A549 (cell line): Measurements from ENCODE around the gene GPR176. TPM values are rescaled to one million over a fixed set of nuclear protein-coding genes. Genes with fewer than 3 reads are reported as not detected.

Experiments used
- ATAC-seq, 2 experiments: fragments of 200-7000 bp in 1 of 2; fragments of >200 bp in 1 of 2; cut with Nextera tagmentation in 1 of 2; cut with Tn5 transposase in 1 of 2; 3 replicates each; pipeline versions ENCODE4 v1.8.0 to v1.9.1; 2018 to 2020; ENCODE audit warnings: mild to moderate bottlenecking in 1 of 2, moderate library complexity in 1 of 2
- CTCF ChIA-PET: fragments of 300-600 bp; sonication (Branson Sonifier 250); formaldehyde crosslinking; extraction: SDS; loops from one replicate; lab custom pipeline; 2021; ENCODE audit warnings: antibody characterized with exemption, inconsistent platforms; lab: Yijun Ruan, JAX
- POLR2A ChIA-PET: fragments of 350-600 bp; formaldehyde crosslinking; extraction: SDS; loops from one replicate; lab custom pipeline; 2021; ENCODE audit warnings: antibody characterized with exemption, inconsistent platforms; lab: Yijun Ruan, JAX
- DNase-seq, 2 experiments: peaks; one replicate each; pipeline versions ENCODE4 v3.0.0 to v3.0.0-alpha.2; 2011 to 2016; ENCODE audit warnings: low read depth in 1 of 2, low spot score in 1 of 2
- FAIRE-seq: peaks from 2 replicates; lab custom pipeline; 2011; peaks lifted over from hg19 to GRCh38; lab: Jason Lieb, UNC
- H3K27ac ChIP-seq, 2 experiments: fragments of >200 bp; sonication (Bioruptor Twin); formaldehyde crosslinking; 3 replicates each; pipeline ENCODE4 v1.5.1; 2016 to 2017
- H3K4me1 ChIP-seq: fragments of >200 bp; sonication (Bioruptor Twin); formaldehyde crosslinking; 3 replicates; pipeline ENCODE4 v1.6.1; 2016
- H3K4me2 ChIP-seq: fragments of >200 bp; sonication (Bioruptor Twin); formaldehyde crosslinking; 3 replicates; pipeline ENCODE4 v1.6.1; 2016
- H3K4me3 ChIP-seq: fragments of >200 bp; sonication (Bioruptor Twin); formaldehyde crosslinking; 3 replicates; pipeline ENCODE4 v1.5.1; 2016
- H3K9me3 ChIP-seq: fragments of >200 bp; sonication (Bioruptor Twin); formaldehyde crosslinking; 3 replicates; pipeline ENCODE4 v1.6.1; 2016
- EHF ChIP-seq: fragments of 250-450 bp; sonication (Bioruptor Pico); IDR thresholded peaks from 2 replicates; pipeline ENCODE4 v1.5.0; 2020; ENCODE audit warnings: mild to moderate bottlenecking
- FOSB ChIP-seq: fragments of 250-450 bp; sonication (Bioruptor Pico); IDR thresholded peaks from 2 replicates; pipeline ENCODE4 v1.5.0; 2020; ENCODE audit warnings: mild to moderate bottlenecking, moderate library complexity
- FOSL2 ChIP-seq, 2 experiments: fragments of 450-650 bp in 1 of 2; fragments of >200 bp in 1 of 2; sonication (Bioruptor Twin) in 1 of 2; formaldehyde crosslinking; IDR thresholded peaks; 2 replicates each; pipeline versions ENCODE4 v1.5.0 to v1.6.1; 2016 to 2020; ENCODE audit warnings: mild to moderate bottlenecking in 1 of 2, moderate library complexity in 1 of 2
- HDAC2 ChIP-seq: fragments of 200-600 bp; sonication (generic); IDR thresholded peaks from 2 replicates; pipeline ENCODE4 v1.6.1; 2016
- HES2 ChIP-seq: fragments of >200 bp; sonication (Bioruptor Twin); formaldehyde crosslinking; IDR thresholded peaks from 2 replicates; pipeline ENCODE4 v1.6.1; 2016
- HEYL ChIP-seq: fragments of 250-450 bp; sonication (Bioruptor Pico); IDR thresholded peaks from 2 replicates; pipeline ENCODE4 v1.8.0; 2021; ENCODE audit warnings: mild to moderate bottlenecking, moderate library complexity
- KDM5A ChIP-seq: fragments of 200-600 bp; sonication (generic); IDR thresholded peaks from 2 replicates; pipeline ENCODE4 v1.6.1; 2016; ENCODE audit warnings: antibody characterized with exemption, mild to moderate bottlenecking
- MAZ ChIP-seq: fragments of 150-350 bp; IDR thresholded peaks from 2 replicates; pipeline ENCODE4 v1.6.1; 2014; ENCODE audit warnings: antibody characterized with exemption, low read depth, low read length, borderline replicate concordance
- NPAS2 ChIP-seq: fragments of 250-450 bp; sonication (Bioruptor Pico); IDR thresholded peaks from 2 replicates; pipeline ENCODE4 v1.8.0; 2022; ENCODE audit warnings: mild to moderate bottlenecking, moderate library complexity, borderline replicate concordance
- POLR2A ChIP-seq: IDR thresholded peaks from 2 replicates; pipeline ENCODE4 v1.6.1; 2012; ENCODE audit warnings: mild to moderate bottlenecking, low read length
- POLR2AphosphoS2 ChIP-seq: conservative IDR thresholded peaks from 2 replicates; pipeline ENCODE4 v1.6.1; 2012; ENCODE audit warnings: low read length, improper control_type of control experiment, inconsistent platforms
- RAD21 ChIP-seq, 2 experiments: fragments of >200 bp in 1 of 2; sonication (Bioruptor Twin) in 1 of 2; formaldehyde crosslinking in 1 of 2; IDR thresholded peaks in 1 of 2; conservative IDR thresholded peaks in 1 of 2; 2 replicates in 1 of 2; 3 replicates in 1 of 2; pipeline ENCODE4 v1.6.1; 2012 to 2018; ENCODE audit warnings: inconsistent platforms in 1 of 2
- RARB ChIP-seq: fragments of 250-450 bp; sonication (Bioruptor Pico); IDR thresholded peaks from 2 replicates; pipeline ENCODE4 v1.8.0; 2021; ENCODE audit warnings: mild to moderate bottlenecking, moderate library complexity
- TFCP2L1 ChIP-seq: fragments of 250-450 bp; sonication (Bioruptor Pico); IDR thresholded peaks from 2 replicates; pipeline ENCODE4 v1.5.0; 2021; ENCODE audit warnings: mild to moderate bottlenecking
- TP53 ChIP-seq: fragments of 250-450 bp; sonication (Bioruptor Pico); IDR thresholded peaks from 2 replicates; pipeline ENCODE4 v1.5.0; 2021; ENCODE audit warnings: mild to moderate bottlenecking, moderate library complexity
- ZNF302 ChIP-seq: fragments of 250-450 bp; sonication (Bioruptor Pico); IDR thresholded peaks from 2 replicates; pipeline ENCODE4 v1.9.0; 2021; ENCODE audit warnings: inconsistent platforms, mild to moderate bottlenecking, moderate library complexity
- ZSCAN20 ChIP-seq: fragments of 250-450 bp; sonication (Bioruptor Pico); IDR thresholded peaks from 2 replicates; pipeline ENCODE4 v1.8.0; 2022; ENCODE audit warnings: mild to moderate bottlenecking, moderate library complexity
- WGBS: methylation state at CpG from one replicate; pipeline ENCODE4 v1.1.6; 2017; ENCODE audit errors: missing lambda C conversion rate; 5-methylcytosine and 5-hydroxymethylcytosine counted together
- polyA plus RNA-seq, 4 experiments: library from polyadenylated mRNA; depleted of rRNA in 3 of 4; stranded (reverse); fragments of >200 nt; fragmentation: RNase III in 1 of 4; extraction: RNeasy Plus Mini Kit Qiagen cat#74134 plus additional on column Dnase treatment in 1 of 4; gene quantifications; 2 replicates in 3 of 4; 3 replicates in 1 of 4; pipeline ENCODE4 v1.2.3, GENCODE V29; 2011 to 2017
- TF ChIP-seq, protein P1 (sequence below): fragments of >200 bp; sonication (Bioruptor Twin); formaldehyde crosslinking; IDR thresholded peaks from 3 replicates; pipeline ENCODE4 v1.6.1; 2016
- TF ChIP-seq, protein P2 (sequence below): fragments of >200 bp; sonication (Bioruptor Twin); formaldehyde crosslinking; IDR thresholded peaks from 3 replicates; pipeline ENCODE4 v1.5.1; 2016
- TF ChIP-seq, protein P3 (sequence below): fragments of 200-600 bp; sonication (generic); IDR thresholded peaks from 2 replicates; pipeline ENCODE4 v1.6.1; 2016; ENCODE audit warnings: antibody characterized with exemption, mild to moderate bottlenecking, moderate library complexity

GPR176 gene
- polyA plus RNA-seq, 2 of the 4 experiments (the other 2 are of a cell fraction): 1.5 to 8.1 TPM

DNA sequence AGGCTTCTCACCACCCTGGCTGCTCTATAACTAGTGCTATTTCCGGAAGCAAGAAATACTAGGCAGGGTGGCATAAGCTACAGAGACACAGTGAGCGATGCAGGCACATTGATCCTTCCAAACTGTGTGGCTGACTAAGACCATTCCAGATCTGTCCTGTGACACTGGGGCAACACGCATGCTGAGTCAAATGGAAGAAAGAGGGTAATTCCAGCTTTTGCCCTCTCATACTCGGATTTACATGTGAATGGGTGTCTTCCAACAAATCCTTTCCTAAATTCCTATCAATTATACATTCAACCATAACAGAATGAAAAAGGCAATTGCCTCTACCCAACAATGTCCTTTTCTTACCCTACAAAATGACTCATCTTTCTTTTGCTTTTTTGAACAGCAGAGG, 142.6 kb downstream of the GPR176 start:
- no peak for ATAC-seq
- Histone ChIP-seq H3K4me1 (no peaks in the 10 kb centered on the region), H3K4me2 (no peak overlapping the region), H3K27ac (no peak overlapping the region), H3K9me3 (peaks cover 4% of the 10 kb centered on the region; the same call in 1 of the 3 replicates), H3K4me3 (no peak overlapping the region)
- DNase-seq: no peak
- POLR2A ChIA-PET: no interaction called here
- TF ChIP-seq TFCP2L1 (CRISPR knock-in tag) (no peak), POLR2A (no peak), RAD21 (conservative IDR thresholded peaks at IDR 0.05 in 1 of 2, IDR thresholded peaks at IDR 0.05 in 1 of 2) (no peak), HES2 (no peak), EHF (no peak), POLR2AphosphoS2 (no peak), MAZ (no peak), HDAC2 (no peak), TP53 (no peak), KDM5A (no peak), ZSCAN20 (CRISPR knock-in tag) (no peak), FOSB (CRISPR knock-in tag) (no peak), ZNF302 (no peak), NPAS2 (CRISPR knock-in tag) (no peak), RARB (CRISPR knock-in tag) (no peak), HEYL (CRISPR knock-in tag) (no peak)
- TF ChIP-seq, protein P1, sequence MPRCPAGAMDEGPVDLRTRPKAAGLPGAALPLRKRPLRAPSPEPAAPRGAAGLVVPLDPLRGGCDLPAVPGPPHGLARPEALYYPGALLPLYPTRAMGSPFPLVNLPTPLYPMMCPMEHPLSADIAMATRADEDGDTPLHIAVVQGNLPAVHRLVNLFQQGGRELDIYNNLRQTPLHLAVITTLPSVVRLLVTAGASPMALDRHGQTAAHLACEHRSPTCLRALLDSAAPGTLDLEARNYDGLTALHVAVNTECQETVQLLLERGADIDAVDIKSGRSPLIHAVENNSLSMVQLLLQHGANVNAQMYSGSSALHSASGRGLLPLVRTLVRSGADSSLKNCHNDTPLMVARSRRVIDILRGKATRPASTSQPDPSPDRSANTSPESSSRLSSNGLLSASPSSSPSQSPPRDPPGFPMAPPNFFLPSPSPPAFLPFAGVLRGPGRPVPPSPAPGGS: no peak
- TF ChIP-seq, protein P2, sequence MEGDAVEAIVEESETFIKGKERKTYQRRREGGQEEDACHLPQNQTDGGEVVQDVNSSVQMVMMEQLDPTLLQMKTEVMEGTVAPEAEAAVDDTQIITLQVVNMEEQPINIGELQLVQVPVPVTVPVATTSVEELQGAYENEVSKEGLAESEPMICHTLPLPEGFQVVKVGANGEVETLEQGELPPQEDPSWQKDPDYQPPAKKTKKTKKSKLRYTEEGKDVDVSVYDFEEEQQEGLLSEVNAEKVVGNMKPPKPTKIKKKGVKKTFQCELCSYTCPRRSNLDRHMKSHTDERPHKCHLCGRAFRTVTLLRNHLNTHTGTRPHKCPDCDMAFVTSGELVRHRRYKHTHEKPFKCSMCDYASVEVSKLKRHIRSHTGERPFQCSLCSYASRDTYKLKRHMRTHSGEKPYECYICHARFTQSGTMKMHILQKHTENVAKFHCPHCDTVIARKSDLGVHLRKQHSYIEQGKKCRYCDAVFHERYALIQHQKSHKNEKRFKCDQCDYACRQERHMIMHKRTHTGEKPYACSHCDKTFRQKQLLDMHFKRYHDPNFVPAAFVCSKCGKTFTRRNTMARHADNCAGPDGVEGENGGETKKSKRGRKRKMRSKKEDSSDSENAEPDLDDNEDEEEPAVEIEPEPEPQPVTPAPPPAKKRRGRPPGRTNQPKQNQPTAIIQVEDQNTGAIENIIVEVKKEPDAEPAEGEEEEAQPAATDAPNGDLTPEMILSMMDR: no peak
- TF ChIP-seq, protein P3, sequence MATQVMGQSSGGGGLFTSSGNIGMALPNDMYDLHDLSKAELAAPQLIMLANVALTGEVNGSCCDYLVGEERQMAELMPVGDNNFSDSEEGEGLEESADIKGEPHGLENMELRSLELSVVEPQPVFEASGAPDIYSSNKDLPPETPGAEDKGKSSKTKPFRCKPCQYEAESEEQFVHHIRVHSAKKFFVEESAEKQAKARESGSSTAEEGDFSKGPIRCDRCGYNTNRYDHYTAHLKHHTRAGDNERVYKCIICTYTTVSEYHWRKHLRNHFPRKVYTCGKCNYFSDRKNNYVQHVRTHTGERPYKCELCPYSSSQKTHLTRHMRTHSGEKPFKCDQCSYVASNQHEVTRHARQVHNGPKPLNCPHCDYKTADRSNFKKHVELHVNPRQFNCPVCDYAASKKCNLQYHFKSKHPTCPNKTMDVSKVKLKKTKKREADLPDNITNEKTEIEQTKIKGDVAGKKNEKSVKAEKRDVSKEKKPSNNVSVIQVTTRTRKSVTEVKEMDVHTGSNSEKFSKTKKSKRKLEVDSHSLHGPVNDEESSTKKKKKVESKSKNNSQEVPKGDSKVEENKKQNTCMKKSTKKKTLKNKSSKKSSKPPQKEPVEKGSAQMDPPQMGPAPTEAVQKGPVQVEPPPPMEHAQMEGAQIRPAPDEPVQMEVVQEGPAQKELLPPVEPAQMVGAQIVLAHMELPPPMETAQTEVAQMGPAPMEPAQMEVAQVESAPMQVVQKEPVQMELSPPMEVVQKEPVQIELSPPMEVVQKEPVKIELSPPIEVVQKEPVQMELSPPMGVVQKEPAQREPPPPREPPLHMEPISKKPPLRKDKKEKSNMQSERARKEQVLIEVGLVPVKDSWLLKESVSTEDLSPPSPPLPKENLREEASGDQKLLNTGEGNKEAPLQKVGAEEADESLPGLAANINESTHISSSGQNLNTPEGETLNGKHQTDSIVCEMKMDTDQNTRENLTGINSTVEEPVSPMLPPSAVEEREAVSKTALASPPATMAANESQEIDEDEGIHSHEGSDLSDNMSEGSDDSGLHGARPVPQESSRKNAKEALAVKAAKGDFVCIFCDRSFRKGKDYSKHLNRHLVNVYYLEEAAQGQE: no peak
- no peak for FAIRE-seq
- 84% methylated on average over 4 of the region's 4 CpGs for WGBS
- CTCF ChIA-PET: interaction anchor here (0.7 kb wide), 1 partner anchor 1070 kb away, joined by 3 read pairs; no protein-coding TSS in a partner anchor

GRCh38 chr15:39776068-39776467, 144.0 kb downstream of the GPR176 start:
- WGBS: 92% methylated on average over 3 of the region's 4 CpGs
- POLR2A ChIA-PET: no interaction called here
- H3K9me3 ChIP-seq: no peaks in the 10 kb centered on the region
- CTCF ChIA-PET: no interaction called here
- no peak for DNase-seq
- TF ChIP-seq FOSL2 (IDR thresholded peaks at IDR 0.05) (no peak), FOSL2 (CRISPR knock-in tag; IDR thresholded peaks at IDR 0.05) (no peak)
- TF ChIP-seq, all 56 proteins: peak for 0
- Histone ChIP-seq H3K4me3 (no peak overlapping the region), H3K4me2 (no peak overlapping the region), H3K4me1 (no peaks in the 10 kb centered on the region), H3K27ac (no peak overlapping the region)
- FAIRE-seq: no peak
- ATAC-seq: no peak
